ENCODE data around the gene RPTOR.

The RPTOR gene

DNA sequence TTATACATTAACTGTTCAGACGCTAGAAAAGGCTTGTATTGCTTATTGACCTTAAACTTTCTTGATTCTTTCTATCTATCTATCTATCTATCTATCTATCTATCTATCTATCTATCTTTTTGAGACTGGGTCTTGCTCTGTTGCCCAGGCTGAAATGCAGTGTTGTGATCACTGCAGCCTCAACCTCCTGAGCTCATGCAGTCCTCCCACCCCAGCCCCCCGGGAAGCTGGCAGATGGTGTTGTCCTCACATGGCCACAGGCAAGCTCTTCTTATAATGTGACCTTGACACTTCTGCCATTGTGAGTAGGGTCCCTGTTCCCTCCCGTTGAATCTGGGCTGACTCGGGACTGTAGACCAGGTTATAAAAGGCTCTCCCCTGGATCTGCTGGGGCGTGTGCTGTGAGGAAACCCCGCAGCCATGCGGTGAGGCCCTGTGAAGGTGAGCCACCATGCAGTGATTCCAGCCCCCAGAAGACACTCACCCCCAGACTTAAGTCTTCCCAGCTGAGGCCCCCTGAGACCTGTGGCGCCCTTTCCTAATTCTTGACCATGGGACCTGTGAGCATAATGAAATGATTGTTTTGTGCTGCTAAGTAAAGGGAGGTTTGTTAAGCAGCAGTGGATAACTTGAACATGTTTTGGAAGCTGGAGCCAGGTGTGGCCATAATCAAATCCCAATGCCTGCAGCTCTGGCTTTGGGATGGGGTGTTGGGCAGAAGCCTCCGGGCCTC, 54.3 kb downstream of the RPTOR start:
- no peaks in the 10 kb centered on the region for H3K9me2 ChIP-seq (ENCODE audit: low read depth, low read length)
- no peak overlapping the region for H2AFZ ChIP-seq (ENCODE audit: low read length)
- H3F3A ChIP-seq (ENCODE audit: insufficient read depth, low read length), result no peaks in the 10 kb centered on the region
- H3K4me1 ChIP-seq (ENCODE audit: insufficient read depth, low read length, severe bottlenecking), result peaks cover 60% of the 10 kb centered on the region
- H3K4me2 ChIP-seq (ENCODE audit: low read length), result no peak overlapping the region
- H4K20me1 ChIP-seq (ENCODE audit: insufficient read depth, low read length), result no peaks in the 10 kb centered on the region
- H3K4me3 ChIP-seq (ENCODE audit: low read depth, low read length, poor library complexity, severe bottlenecking), result no peak overlapping the region
- TF ChIP-seq EZH2 (IDR thresholded peaks at IDR 0.05; ENCODE audit: borderline replicate concordance, low read length), result no peak
- TF ChIP-seq, protein P1, sequence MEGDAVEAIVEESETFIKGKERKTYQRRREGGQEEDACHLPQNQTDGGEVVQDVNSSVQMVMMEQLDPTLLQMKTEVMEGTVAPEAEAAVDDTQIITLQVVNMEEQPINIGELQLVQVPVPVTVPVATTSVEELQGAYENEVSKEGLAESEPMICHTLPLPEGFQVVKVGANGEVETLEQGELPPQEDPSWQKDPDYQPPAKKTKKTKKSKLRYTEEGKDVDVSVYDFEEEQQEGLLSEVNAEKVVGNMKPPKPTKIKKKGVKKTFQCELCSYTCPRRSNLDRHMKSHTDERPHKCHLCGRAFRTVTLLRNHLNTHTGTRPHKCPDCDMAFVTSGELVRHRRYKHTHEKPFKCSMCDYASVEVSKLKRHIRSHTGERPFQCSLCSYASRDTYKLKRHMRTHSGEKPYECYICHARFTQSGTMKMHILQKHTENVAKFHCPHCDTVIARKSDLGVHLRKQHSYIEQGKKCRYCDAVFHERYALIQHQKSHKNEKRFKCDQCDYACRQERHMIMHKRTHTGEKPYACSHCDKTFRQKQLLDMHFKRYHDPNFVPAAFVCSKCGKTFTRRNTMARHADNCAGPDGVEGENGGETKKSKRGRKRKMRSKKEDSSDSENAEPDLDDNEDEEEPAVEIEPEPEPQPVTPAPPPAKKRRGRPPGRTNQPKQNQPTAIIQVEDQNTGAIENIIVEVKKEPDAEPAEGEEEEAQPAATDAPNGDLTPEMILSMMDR (IDR thresholded peaks at IDR 0.05; ENCODE audit: low read length), result no peak
- H3K27me3 ChIP-seq (ENCODE audit: insufficient read depth, low read length), result no peaks in the 10 kb centered on the region
- peaks cover 51% of the 10 kb centered on the region for H3K79me2 ChIP-seq (ENCODE audit: insufficient read depth, low read length)
- H3K9ac ChIP-seq (ENCODE audit: low read length), result peak overlapping the region; percentile 31; the same call in 1 of the 2 replicates
- H3K36me3 ChIP-seq (ENCODE audit: insufficient read depth, low read length), result peaks cover 12% of the 10 kb centered on the region
- H3K9me3 ChIP-seq (ENCODE audit: low read length), result no peaks in the 10 kb centered on the region
- H3K27ac ChIP-seq (ENCODE audit: low read depth, low read length, poor library complexity, severe bottlenecking), result peak overlapping the region; percentile 49

DNA sequence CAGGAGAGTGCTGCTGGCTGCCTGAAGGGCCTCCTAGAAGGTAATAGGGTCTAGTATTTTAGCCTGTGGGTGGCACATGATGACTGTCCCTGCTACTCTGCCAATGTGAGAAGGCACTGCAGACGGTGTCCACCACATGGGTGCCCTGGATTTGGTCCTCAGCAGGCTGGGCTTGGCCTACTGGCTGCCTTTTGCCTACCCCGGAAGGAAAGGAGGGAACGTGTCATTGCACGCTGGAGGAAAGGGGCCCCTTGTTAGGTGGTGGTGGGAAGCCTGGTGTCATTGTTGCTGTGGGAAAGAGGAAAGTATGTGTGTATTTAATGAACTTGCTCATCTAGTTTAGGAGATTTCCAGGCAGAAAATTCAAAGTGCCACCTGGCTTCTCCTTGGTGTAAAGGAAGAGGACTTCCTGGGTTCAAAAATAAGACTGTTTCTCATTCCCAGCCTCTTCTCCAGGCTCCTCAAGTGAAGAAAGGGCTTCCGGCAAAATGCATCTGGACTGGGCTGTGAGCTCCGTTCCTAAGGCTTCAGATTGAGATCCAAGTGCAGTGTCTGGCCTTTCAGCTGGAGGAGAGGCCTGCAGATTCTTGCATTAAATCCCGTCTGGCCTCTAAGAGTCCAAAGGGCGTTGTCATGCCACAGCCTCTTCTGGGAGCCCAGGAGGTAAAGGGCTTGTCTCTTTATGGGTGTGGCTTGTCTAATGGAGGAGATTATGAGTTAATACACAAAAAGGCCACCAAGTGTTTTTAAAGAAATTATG, 55.1 kb downstream of the RPTOR start:
- peak overlapping the region; percentile 31; the same call in 1 of the 2 replicates for H3K9ac ChIP-seq (ENCODE audit: low read length)

DNA sequence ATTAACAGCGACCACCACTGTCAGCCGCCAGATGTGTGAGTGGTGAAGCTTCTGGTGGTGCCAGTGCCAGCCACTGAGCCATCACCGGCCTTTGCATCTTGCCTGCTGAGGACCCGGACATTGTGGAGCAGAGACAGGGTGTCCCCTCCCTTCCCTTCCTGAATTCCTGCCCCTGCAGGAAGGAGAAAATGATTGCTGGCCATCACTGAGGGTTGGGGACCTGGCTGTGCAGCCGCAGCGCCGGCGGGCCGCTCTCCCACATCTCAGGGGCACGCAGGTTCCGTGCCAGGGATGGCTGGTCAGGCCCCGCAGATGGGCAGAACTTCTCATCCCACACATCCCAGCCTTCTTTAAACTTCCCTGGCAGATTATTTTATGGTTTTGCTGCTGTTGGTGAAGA, 56.5 kb downstream of the RPTOR start:
- H4K20me1 ChIP-seq (ENCODE audit: insufficient read depth, low read length), result no peaks in the 10 kb centered on the region
- no peaks in the 10 kb centered on the region for H3K27me3 ChIP-seq (ENCODE audit: insufficient read depth, low read length)
- H3K4me2 ChIP-seq (ENCODE audit: low read length), result no peak overlapping the region
- H3F3A ChIP-seq (ENCODE audit: insufficient read depth, low read length), result 0 out of 2 replicates have a peak, but pooled peaks cover 7% of the 10 kb centered on the region
- H3K9me2 ChIP-seq (ENCODE audit: low read depth, low read length), result no peaks in the 10 kb centered on the region
- peaks cover 33% of the 10 kb centered on the region for H3K79me2 ChIP-seq (ENCODE audit: insufficient read depth, low read length)
- no peaks in the 10 kb centered on the region for H3K9me3 ChIP-seq (ENCODE audit: low read length)
- no peak overlapping the region for H2AFZ ChIP-seq (ENCODE audit: low read length)
- no peak overlapping the region for H3K9ac ChIP-seq (ENCODE audit: low read length)
- peaks cover 60% of the 10 kb centered on the region for H3K4me1 ChIP-seq (ENCODE audit: insufficient read depth, low read length, severe bottlenecking)
- TF ChIP-seq, protein P1 (IDR thresholded peaks at IDR 0.05; ENCODE audit: low read length), result no peak
- no peak for TF ChIP-seq EZH2 (IDR thresholded peaks at IDR 0.05; ENCODE audit: borderline replicate concordance, low read length)
- H3K4me3 ChIP-seq (ENCODE audit: low read depth, low read length, poor library complexity, severe bottlenecking), result no peak overlapping the region
- peaks cover 12% of the 10 kb centered on the region for H3K36me3 ChIP-seq (ENCODE audit: insufficient read depth, low read length)
- H3K27ac ChIP-seq (ENCODE audit: low read depth, low read length, poor library complexity, severe bottlenecking), result no peak overlapping the region

More for the DNA sequence above, 55.1 kb downstream of the RPTOR start:
- Histone ChIP-seq H3K79me2 (ENCODE audit: insufficient read depth, low read length) (peaks cover 46% of the 10 kb centered on the region), H4K20me1 (ENCODE audit: insufficient read depth, low read length) (no peaks in the 10 kb centered on the region), H3K4me3 (ENCODE audit: low read depth, low read length, poor library complexity, severe bottlenecking) (no peak overlapping the region), H3F3A (ENCODE audit: insufficient read depth, low read length) (0 out of 2 replicates have a peak, but pooled peaks cover 1% of the 10 kb centered on the region), H3K9me2 (ENCODE audit: low read depth, low read length) (no peaks in the 10 kb centered on the region), H3K4me1 (ENCODE audit: insufficient read depth, low read length, severe bottlenecking) (peaks cover 60% of the 10 kb centered on the region), H2AFZ (ENCODE audit: low read length) (no peak overlapping the region), H3K36me3 (ENCODE audit: insufficient read depth, low read length) (peaks cover 12% of the 10 kb centered on the region), H3K27ac (ENCODE audit: low read depth, low read length, poor library complexity, severe bottlenecking) (peak overlapping the region; percentile 49), H3K4me2 (ENCODE audit: low read length) (no peak overlapping the region), H3K9me3 (ENCODE audit: low read length) (no peaks in the 10 kb centered on the region), H3K27me3 (ENCODE audit: insufficient read depth, low read length) (no peaks in the 10 kb centered on the region)
- TF ChIP-seq, protein P1 (IDR thresholded peaks at IDR 0.05; ENCODE audit: low read length), result no peak
- no peak for TF ChIP-seq EZH2 (IDR thresholded peaks at IDR 0.05; ENCODE audit: borderline replicate concordance, low read length)

All from OCI-LY1 (cell line).